ENCODE measurements around the gene MED12L.

MED12L gene

GRCh38 chr3:151407928-151408327, 322.5 kb downstream of the MED12L start:
- ChIA-PET POLR2A (no interaction called here), CTCF (interaction anchor here (0.7 kb wide), 1 partner anchor 230 kb away, joined by 3 read pairs; no protein-coding TSS in a partner anchor)
- Histone ChIP-seq H3K36me3 (ENCODE audit: control insufficient read depth in 2 of 2, insufficient read depth in 1 of 2, low read length in 2 of 2) (peaks cover 0 to 6% of the 10 kb centered on the region in 2 experiments; a peak in 1 of 3 replicates), H3K4me1 (ENCODE audit: control insufficient read depth, insufficient read depth, low read length) (no peaks in the 10 kb centered on the region), H3K4me3 (ENCODE audit: low read depth, low read length) (no peak overlapping the region), H3K9me3 (ENCODE audit: control insufficient read depth, insufficient read depth, low read depth, low read length) (no peaks in the 10 kb centered on the region), H3K27ac (ENCODE audit: extremely low read depth, low read depth, low read length) (no peak overlapping the region)
- TF ChIP-seq CTCF (tag by site-specific recombination; IDR thresholded peaks at IDR 0.05) = no peak
- TF ChIP-seq ZBTB17 (tag by site-specific recombination; IDR thresholded peaks at IDR 0.05) = no peak
- no peak for TF ChIP-seq ZNF112 (tag by site-specific recombination; IDR thresholded peaks at IDR 0.05)
- TF ChIP-seq ZNF580 (tag by site-specific recombination; IDR thresholded peaks at IDR 0.05) = no peak
- no peak for TF ChIP-seq ZNF248 (tag by site-specific recombination; IDR thresholded peaks at IDR 0.05)
- no peak for TF ChIP-seq BCL11A (tag by site-specific recombination; IDR thresholded peaks at IDR 0.05; ENCODE audit: low read depth)
- no peak for TF ChIP-seq ZNF354C (tag by site-specific recombination; IDR thresholded peaks at IDR 0.05; ENCODE audit: borderline replicate concordance, low read depth)
- TF ChIP-seq ZNF707 (tag by site-specific recombination; IDR thresholded peaks at IDR 0.05) = no peak
- no peak for TF ChIP-seq ZNF747 (tag by site-specific recombination; IDR thresholded peaks at IDR 0.05)
- TF ChIP-seq ZNF274 (IDR thresholded peaks at IDR 0.05; ENCODE audit: low read length) = no peak
- TF ChIP-seq ZNF274 (tag by site-specific recombination; IDR thresholded peaks at IDR 0.05; ENCODE audit: borderline replicate concordance) = no peak
- TF ChIP-seq ZIC2 (tag by site-specific recombination; IDR thresholded peaks at IDR 0.05) = no peak
- TF ChIP-seq ELK4 (IDR thresholded peaks at IDR 0.05; ENCODE audit: borderline replicate concordance, low read depth, low read length) = no peak
- TF ChIP-seq ZNF600 (tag by site-specific recombination; IDR thresholded peaks at IDR 0.05) = no peak
- no peak for TF ChIP-seq BCL6B (tag by site-specific recombination; IDR thresholded peaks at IDR 0.05)
- no peak for TF ChIP-seq ZEB2 (tag by site-specific recombination; IDR thresholded peaks at IDR 0.05)
- no peak for TF ChIP-seq ZNF335 (tag by site-specific recombination; conservative IDR thresholded peaks at IDR 0.05)
- TF ChIP-seq ZNF660 (tag by site-specific recombination; IDR thresholded peaks at IDR 0.05) = no peak
- no peak for TF ChIP-seq MZF1 (tag by site-specific recombination; IDR thresholded peaks at IDR 0.05; ENCODE audit: borderline replicate concordance)
- no peak for TF ChIP-seq ZNF549 (tag by site-specific recombination; IDR thresholded peaks at IDR 0.05)
- TF ChIP-seq KLF7 (tag by site-specific recombination; IDR thresholded peaks at IDR 0.05; ENCODE audit: borderline replicate concordance) = no peak

- no peaks in the 10 kb centered on the region for H3K9me3 ChIP-seq (ENCODE audit: control insufficient read depth, insufficient read depth, low read depth, low read length)
- ChIA-PET CTCF (interaction anchor here (0.9 kb wide), 1 partner anchor 15 kb away, joined by 3 read pairs; no protein-coding TSS in a partner anchor), POLR2A (no interaction called here)
- peaks cover 0 to 15% of the 10 kb centered on the region in 2 experiments; a peak in 1 of 3 replicates for H3K36me3 ChIP-seq (ENCODE audit: control insufficient read depth in 2 of 2, insufficient read depth in 1 of 2, low read length in 2 of 2)
- no peak overlapping the region for H3K27ac ChIP-seq (ENCODE audit: extremely low read depth, low read depth, low read length)
- no peak overlapping the region for H3K4me3 ChIP-seq (ENCODE audit: low read depth, low read length)
- no peaks in the 10 kb centered on the region for H3K4me1 ChIP-seq (ENCODE audit: control insufficient read depth, insufficient read depth, low read length)
- TF ChIP-seq HOXC10 (CRISPR knock-in tag; IDR thresholded peaks at IDR 0.05) (no peak), ZNF549 (tag by site-specific recombination; IDR thresholded peaks at IDR 0.05) (no peak), ZNF514 (tag by site-specific recombination; IDR thresholded peaks at IDR 0.05) (no peak), YY2 (tag by site-specific recombination; IDR thresholded peaks at IDR 0.05) (no peak), ZNF426 (tag by site-specific recombination; IDR thresholded peaks at IDR 0.05) (no peak), PRDM6 (tag by site-specific recombination; IDR thresholded peaks at IDR 0.05) (no peak), ZNF664 (tag by site-specific recombination; IDR thresholded peaks at IDR 0.05) (no peak)
Measured at GRCh38 chr3:151410891-151411559, 325.6 kb downstream of the MED12L start.

Data from HEK293 (cell line).